Suppressor macrophage treated with lipopolysaccharide for 4 hours (primary cell): ENCODE results near the gene GPR135.

Source experiments
- DNase-seq: peaks from one replicate; pipeline ENCODE4 v3.0.0-alpha.2; 2020

The GPR135 gene

GRCh38 chr14:59465316-59466135, at the start of gene GPR135:
Gene GPR135 (minus strand): TSS chr14:59465380. CDS start chr14:59465226, 154 bp downstream.
- no peak for DNase-seq

- DNase-seq: no peak
Measured at GRCh38 chr14:59511916-59512575, 46.9 kb upstream of the GPR135 start.

GRCh38 chr14:59510966-59511365, 45.8 kb upstream of the GPR135 start:
- no peak for DNase-seq

GRCh38 chr14:59510001-59510400, 44.8 kb upstream of the GPR135 start:
- DNase-seq: no peak

GRCh38 chr14:59509101-59509500, 43.9 kb upstream of the GPR135 start:
- DNase-seq: no peak

- no peak for DNase-seq
Measured at GRCh38 chr14:59507752-59508103, 42.5 kb upstream of the GPR135 start.

- DNase-seq: peak; percentile 60
Measured at GRCh38 chr14:59507063-59507751, 42.0 kb upstream of the GPR135 start.

GRCh38 chr14:59503256-59503655, 38.1 kb upstream of the GPR135 start:
- no peak for DNase-seq

- no peak for DNase-seq
Measured at GRCh38 chr14:59500732-59501131, 35.6 kb upstream of the GPR135 start.

GRCh38 chr14:59492384-59492783, 27.2 kb upstream of the GPR135 start:
- no peak for DNase-seq

- no peak for DNase-seq
Measured at GRCh38 chr14:59490756-59491155, 25.6 kb upstream of the GPR135 start.

GRCh38 chr14:59484639-59485175, 19.5 kb upstream of the GPR135 start:
- peak; percentile 30 for DNase-seq

GRCh38 chr14:59483819-59484638, 18.8 kb upstream of the GPR135 start, which contains the start of the genes JKAMP and L3HYPDH:
Gene JKAMP (plus strand): TSS chr14:59484517. CDS start chr14:59484590, 73 bp downstream.
Gene L3HYPDH (minus strand): TSS chr14:59484408. CDS start chr14:59484316, 92 bp downstream.
- peak; percentile 98 for DNase-seq

- DNase-seq: no peak
Measured at GRCh38 chr14:59483363-59483762, 18.2 kb upstream of the GPR135 start.

GRCh38 chr14:59482541-59483331, 17.6 kb upstream of the GPR135 start:
- no peak for DNase-seq

GRCh38 chr14:59481871-59482540, 16.8 kb upstream of the GPR135 start:
- peak; percentile 33 for DNase-seq

- DNase-seq: no peak
Measured at GRCh38 chr14:59481407-59481806, 16.2 kb upstream of the GPR135 start.

GRCh38 chr14:59480166-59480565, 15.0 kb upstream of the GPR135 start:
- DNase-seq: no peak

- DNase-seq: no peak
Measured at GRCh38 chr14:59478540-59478939, 13.4 kb upstream of the GPR135 start.

GRCh38 chr14:59475709-59476108, 10.5 kb upstream of the GPR135 start:
- no peak for DNase-seq

- no peak for DNase-seq
Measured at GRCh38 chr14:59474172-59474571, 9.0 kb upstream of the GPR135 start.
